ENCODE measurements around the gene KRT31.
"Not testable (repeated sequence)": the region's sequence is repeated elsewhere in the genome, so short reads cannot be mapped to it uniquely, and the experiment has no call there.

DNA sequence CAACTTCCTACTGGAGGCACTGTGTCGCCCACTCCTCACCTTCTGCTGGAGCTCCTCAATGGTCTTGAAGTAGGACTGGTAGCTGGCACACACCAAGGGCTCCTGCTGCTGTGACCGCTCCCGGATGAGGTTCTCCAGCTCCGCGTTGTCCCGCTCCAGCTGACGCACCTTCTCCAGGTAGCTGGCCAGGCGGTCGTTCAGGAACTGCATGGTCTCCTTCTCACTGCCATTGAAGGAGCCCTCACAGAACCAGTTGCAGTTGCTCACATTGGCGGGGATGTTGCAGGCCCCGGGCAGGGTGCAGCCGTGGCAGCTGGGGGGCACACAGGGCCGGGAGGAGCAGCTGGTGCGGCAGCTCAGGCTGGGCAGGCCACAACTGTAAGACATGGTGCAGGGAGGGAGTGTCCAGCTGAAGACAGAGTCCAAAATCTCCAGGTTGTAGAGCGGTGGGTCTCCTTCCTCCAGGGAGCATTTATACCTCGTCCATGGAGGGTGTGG, 47.0 kb downstream of the KRT31 start, which contains the start of gene KRT33A:
- TF ChIP-seq, protein P1, sequence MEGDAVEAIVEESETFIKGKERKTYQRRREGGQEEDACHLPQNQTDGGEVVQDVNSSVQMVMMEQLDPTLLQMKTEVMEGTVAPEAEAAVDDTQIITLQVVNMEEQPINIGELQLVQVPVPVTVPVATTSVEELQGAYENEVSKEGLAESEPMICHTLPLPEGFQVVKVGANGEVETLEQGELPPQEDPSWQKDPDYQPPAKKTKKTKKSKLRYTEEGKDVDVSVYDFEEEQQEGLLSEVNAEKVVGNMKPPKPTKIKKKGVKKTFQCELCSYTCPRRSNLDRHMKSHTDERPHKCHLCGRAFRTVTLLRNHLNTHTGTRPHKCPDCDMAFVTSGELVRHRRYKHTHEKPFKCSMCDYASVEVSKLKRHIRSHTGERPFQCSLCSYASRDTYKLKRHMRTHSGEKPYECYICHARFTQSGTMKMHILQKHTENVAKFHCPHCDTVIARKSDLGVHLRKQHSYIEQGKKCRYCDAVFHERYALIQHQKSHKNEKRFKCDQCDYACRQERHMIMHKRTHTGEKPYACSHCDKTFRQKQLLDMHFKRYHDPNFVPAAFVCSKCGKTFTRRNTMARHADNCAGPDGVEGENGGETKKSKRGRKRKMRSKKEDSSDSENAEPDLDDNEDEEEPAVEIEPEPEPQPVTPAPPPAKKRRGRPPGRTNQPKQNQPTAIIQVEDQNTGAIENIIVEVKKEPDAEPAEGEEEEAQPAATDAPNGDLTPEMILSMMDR (IDR thresholded peaks at IDR 0.05): not testable (repeated sequence)
- not testable (repeated sequence) for TF ChIP-seq ZFX (IDR thresholded peaks at IDR 0.05; ENCODE audit: borderline replicate concordance)
